ENCODE data around the gene GAB2. TPM values are rescaled to one million over a fixed set of nuclear protein-coding genes. Genes with fewer than 3 reads are reported as not detected.
A peak's percentile ranks its signal among the peaks of the same experiment; 100 is the strongest.
"Not testable (repeated sequence)": the region's sequence is repeated elsewhere in the genome, so short reads cannot be mapped to it uniquely, and the experiment has no call there.

GAB2 gene
- total RNA-seq, 1 donor from 2014 or later = 22.4 TPM

GRCh38 chr11:78281511-78281910, 136.1 kb downstream of the GAB2 start:
- no peak overlapping the region for H3K4me3 Mint-ChIP-seq
- ChIA-PET POLR2A (no interaction called here), CTCF (no interaction called here)
- no peak overlapping the region for H3K27ac Mint-ChIP-seq
- H3K36me3 Mint-ChIP-seq (ENCODE audit: low read depth) = peaks cover 27% of the 10 kb centered on the region
- H3K4me1 Mint-ChIP-seq = no peaks in the 10 kb centered on the region
- no peaks in the 10 kb centered on the region for H3K27me3 Mint-ChIP-seq
- ATAC-seq (ENCODE audit: low read depth) (no peak), DNase-seq (no peak)
- no peak for TF ChIP-seq CTCF (IDR thresholded peaks at IDR 0.05)
- intact Hi-C loops (cut with micrococcal nuclease) = no loop called here
- no peaks in the 10 kb centered on the region for H3K9me3 Mint-ChIP-seq

DNA sequence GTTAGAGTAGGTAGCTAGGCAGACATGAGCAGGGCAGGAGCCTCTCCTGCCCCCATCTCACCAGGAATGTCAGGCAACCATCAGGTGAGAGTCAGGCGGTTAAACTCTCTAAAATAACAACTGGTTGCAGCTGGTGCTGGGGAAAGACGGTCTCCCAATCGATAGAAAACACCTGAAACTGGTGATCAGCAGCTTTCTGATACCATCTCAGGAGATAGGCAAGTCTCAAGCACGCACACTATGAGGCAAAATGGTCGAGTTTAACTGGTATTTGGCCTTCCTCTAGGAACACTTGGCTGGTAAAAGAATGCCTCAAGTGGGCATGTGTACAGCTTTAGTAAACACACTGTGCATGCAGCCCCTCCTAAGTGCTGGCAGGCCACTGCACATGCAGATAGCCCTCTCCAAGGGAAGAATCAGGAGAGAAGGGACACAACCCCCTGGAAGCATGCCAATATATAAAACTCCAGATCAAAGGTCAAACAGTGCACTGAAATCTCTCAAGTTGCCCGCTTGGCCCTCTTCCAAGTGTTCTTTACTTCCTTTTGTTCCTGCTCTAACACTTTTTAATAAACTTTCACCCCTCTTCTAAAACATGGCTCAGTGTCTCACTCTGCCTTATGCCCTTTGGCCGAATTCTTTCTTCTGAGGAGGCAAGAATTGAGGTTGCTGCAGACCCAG, 140.2 kb downstream of the GAB2 start:
- POLR2A ChIA-PET = interaction anchor here (0.6 kb wide), 1 partner anchor 138 kb away, joined by 3 read pairs; the partner anchor contains the start of gene ALG8
- H3K27ac Mint-ChIP-seq = no peak overlapping the region
- DNase-seq = no peak
- H3K9me3 Mint-ChIP-seq = peaks cover 10% of the 10 kb centered on the region
- peaks cover 56% of the 10 kb centered on the region for H3K36me3 Mint-ChIP-seq (ENCODE audit: low read depth)
- CTCF ChIA-PET = no interaction called here
- H3K4me3 Mint-ChIP-seq = no peak overlapping the region
- TF ChIP-seq CTCF (IDR thresholded peaks at IDR 0.05) = no peak
- intact Hi-C loops (cut with micrococcal nuclease) = no loop called here
- H3K4me1 Mint-ChIP-seq = no peaks in the 10 kb centered on the region
- ATAC-seq (ENCODE audit: low read depth) = no peak
- no peaks in the 10 kb centered on the region for H3K27me3 Mint-ChIP-seq

- Mint-ChIP-seq H3K4me3 (no peak overlapping the region), H3K36me3 (ENCODE audit: low read depth) (peaks cover 68% of the 10 kb centered on the region), H3K4me1 (no peaks in the 10 kb centered on the region), H3K9me3 (peaks cover 14% of the 10 kb centered on the region), H3K27ac (no peak overlapping the region), H3K27me3 (no peaks in the 10 kb centered on the region)
- intact Hi-C loops (cut with micrococcal nuclease) = no loop called here
- ChIA-PET POLR2A (no interaction called here), CTCF (no interaction called here)
- no peak for TF ChIP-seq CTCF (IDR thresholded peaks at IDR 0.05)
- no peak for ATAC-seq (ENCODE audit: low read depth)
- DNase-seq = no peak
These were observed 141.3 kb downstream of the GAB2 start for GRCh38 chr11:78276311-78276710.

- H3K36me3 Mint-ChIP-seq (ENCODE audit: low read depth) = peaks cover 62% of the 10 kb centered on the region
- H3K27me3 Mint-ChIP-seq = no peaks in the 10 kb centered on the region
- no peaks in the 10 kb centered on the region for H3K4me1 Mint-ChIP-seq
- no peak for ATAC-seq (ENCODE audit: low read depth)
- ChIA-PET CTCF (no interaction called here), POLR2A (no interaction called here)
- H3K27ac Mint-ChIP-seq = no peak overlapping the region
- no peak for TF ChIP-seq CTCF (IDR thresholded peaks at IDR 0.05)
- DNase-seq = no peak
- H3K9me3 Mint-ChIP-seq = peaks cover 14% of the 10 kb centered on the region
- intact Hi-C loops (cut with micrococcal nuclease) = no loop called here
- no peak overlapping the region for H3K4me3 Mint-ChIP-seq
These were observed 142.9 kb downstream of the GAB2 start for GRCh38 chr11:78274739-78275138.

DNA sequence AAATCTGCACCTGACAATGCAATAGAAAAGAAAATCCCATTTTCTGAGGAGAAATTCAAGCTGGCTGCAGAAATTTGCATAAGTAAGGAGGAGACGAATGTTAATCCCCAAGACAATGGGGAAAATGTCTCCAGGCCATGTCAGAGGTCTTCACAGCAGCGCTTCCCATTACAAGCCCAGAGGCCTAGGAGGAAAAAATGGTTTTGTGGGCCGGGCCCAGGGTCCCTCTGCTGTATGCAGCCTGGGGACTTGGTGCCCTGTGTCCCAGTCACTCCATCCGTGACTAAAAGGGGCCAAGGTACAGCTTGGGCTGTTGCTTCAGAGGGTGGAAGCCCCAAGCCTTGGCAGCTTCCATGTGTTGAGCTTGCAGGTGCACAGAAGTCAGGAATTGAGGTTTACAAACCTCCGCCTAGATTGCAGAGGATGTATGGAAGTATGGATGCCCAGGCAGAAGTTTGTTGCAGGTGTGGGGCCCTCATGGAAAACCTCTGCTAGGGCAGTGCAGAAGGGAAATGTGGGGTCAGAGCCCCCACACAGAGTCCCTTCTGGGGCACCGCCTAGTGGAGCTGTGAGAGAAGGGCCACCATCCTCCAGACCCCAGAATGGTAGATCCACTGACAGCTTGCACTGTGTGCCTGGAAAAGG, 144.9 kb downstream of the GAB2 start:
- Mint-ChIP-seq H3K9me3 (peaks cover 14% of the 10 kb centered on the region), H3K4me3 (peak overlapping the region; percentile 28), H3K36me3 (ENCODE audit: low read depth) (peaks cover 59% of the 10 kb centered on the region)
- intact Hi-C loops (cut with micrococcal nuclease); DNase-seq; ATAC-seq (ENCODE audit: low read depth); CTCF ChIA-PET; H3K4me1 Mint-ChIP-seq; H3K27ac Mint-ChIP-seq; POLR2A ChIA-PET; H3K27me3 Mint-ChIP-seq: not testable (repeated sequence)

- ATAC-seq (ENCODE audit: low read depth); H3K27ac Mint-ChIP-seq; CTCF ChIA-PET; intact Hi-C loops (cut with micrococcal nuclease); H3K27me3 Mint-ChIP-seq; H3K4me3 Mint-ChIP-seq; POLR2A ChIA-PET; DNase-seq; H3K4me1 Mint-ChIP-seq: not testable (repeated sequence)
- Mint-ChIP-seq H3K9me3 (peaks cover 14% of the 10 kb centered on the region), H3K36me3 (ENCODE audit: low read depth) (peaks cover 54% of the 10 kb centered on the region)
These were observed 145.8 kb downstream of the GAB2 start for GRCh38 chr11:78271801-78272200.
